Measurements from ENCODE around the gene POLR2M.

- no peak for TF ChIP-seq CTCF (IDR thresholded peaks at IDR 0.05)
- TF ChIP-seq POLR2A (IDR thresholded peaks at IDR 0.05) = no peak
Measured at GRCh38 chr15:57703387-57703786, 3.1 kb upstream of the POLR2M start.
